HepG2 (cell line): ENCODE results near the gene BST1.

Experiments used
- ATF7 ChIP-seq, 2 experiments: fragments of 450-650 bp in 1 of 2; sonication (generic) in 1 of 2; formaldehyde crosslinking in 1 of 2; IDR thresholded peaks; 2 replicates each; pipeline versions ENCODE4 v1.4.0 to v1.6.1; 2016 to 2020; ENCODE audit warnings: antibody characterized with exemption in 1 of 2, mild to moderate bottlenecking in 1 of 2, missing genetic modification reagents in 1 of 2
- CTCF ChIP-seq: sonication (generic); formaldehyde crosslinking; IDR thresholded peaks from 2 replicates; pipeline ENCODE4 v1.5.0; 2020; ENCODE audit warnings: mild to moderate bottlenecking, missing genetic modification reagents, moderate library complexity
- FOSL2 ChIP-seq: sonication (generic); formaldehyde crosslinking; IDR thresholded peaks from 2 replicates; pipeline ENCODE4 v1.4.0; 2020; ENCODE audit warnings: missing genetic modification reagents
- IRF2 ChIP-seq: IDR thresholded peaks from 2 replicates; pipeline ENCODE4 v1.6.1; 2018; ENCODE audit warnings: missing genetic modification reagents, missing compliant biosample characterization
- IRF9 ChIP-seq: sonication (generic); formaldehyde crosslinking; IDR thresholded peaks from 2 replicates; pipeline ENCODE4 v1.8.0; 2022; ENCODE audit warnings: missing genetic modification reagents, mild to moderate bottlenecking, borderline replicate concordance
- KAT2B ChIP-seq: fragments of 150-350 bp; IDR thresholded peaks from 2 replicates; pipeline ENCODE4 v1.6.1; 2014; ENCODE audit warnings: low read depth, low read length, borderline replicate concordance
- SMAD3 ChIP-seq: sonication (generic); formaldehyde crosslinking; IDR thresholded peaks from 2 replicates; pipeline ENCODE4 v1.4.0; 2020; ENCODE audit warnings: missing genetic modification reagents
- XBP1 ChIP-seq: sonication (generic); formaldehyde crosslinking; IDR thresholded peaks from 2 replicates; pipeline ENCODE4 v1.5.0; 2020; ENCODE audit warnings: missing genetic modification reagents
- ZNF780A ChIP-seq: sonication (generic); formaldehyde crosslinking; IDR thresholded peaks from 2 replicates; pipeline ENCODE4 v1.8.0; 2022; ENCODE audit warnings: mild to moderate bottlenecking, missing genetic modification reagents, moderate library complexity
- ZSCAN20 ChIP-seq: sonication (generic); formaldehyde crosslinking; IDR thresholded peaks from 2 replicates; pipeline ENCODE4 v1.4.0; 2020; ENCODE audit warnings: missing genetic modification reagents, mild to moderate bottlenecking, borderline replicate concordance

GRCh38 chr4:15692602-15693001 lies 10.3 kb upstream of the BST1 start:
- no peak for TF ChIP-seq IRF9 (CRISPR knock-in tag)
- TF ChIP-seq ATF7 (IDR thresholded peaks at IDR 0.05), result no peak
- TF ChIP-seq ATF7 (CRISPR knock-in tag; IDR thresholded peaks at IDR 0.05), result no peak
- no peak for TF ChIP-seq IRF2 (CRISPR knock-in tag)
- no peak for TF ChIP-seq XBP1 (CRISPR knock-in tag)
- TF ChIP-seq FOSL2, result no peak
- no peak for TF ChIP-seq KAT2B
- no peak for TF ChIP-seq ZNF780A (CRISPR knock-in tag)
- no peak for TF ChIP-seq SMAD3 (CRISPR knock-in tag)
- no peak for TF ChIP-seq CTCF (CRISPR knock-in tag)
- no peak for TF ChIP-seq ZSCAN20
